ENCODE data around the gene ATXN2.
"Not testable (repeated sequence)": the region's sequence is repeated elsewhere in the genome, so short reads cannot be mapped to it uniquely, and the experiment has no call there.

Gene ATXN2

GRCh38 chr12:111596985-111597830 is 1.9 kb downstream of the ATXN2 start:
- Histone ChIP-seq H3K4me2 (ENCODE audit: low read length, poor library complexity, severe bottlenecking) (peak overlapping the region; percentile 91), H4K91ac (ENCODE audit: low read length) (peak overlapping the region; percentile 3), H2BK12ac (ENCODE audit: low read length in 2 of 2) (peak overlapping the region in 1 of 2 experiments; percentile 15), H2BK15ac (ENCODE audit: low read depth, poor library complexity, severe bottlenecking) (no peak overlapping the region), H2BK120ac (ENCODE audit: low read depth, low read length) (peak overlapping the region; percentile 96), H2AFZ (ENCODE audit: low read depth, low read length) (no peak overlapping the region), H4K8ac (ENCODE audit: low read length) (no peak overlapping the region), H3K36me3 (ENCODE audit: control insufficient read depth in 1 of 2, insufficient read depth in 2 of 2, low read depth in 1 of 2, low read length in 2 of 2) (no peaks in the 10 kb centered on the region), H2AK5ac (ENCODE audit: low read length, severe bottlenecking) (no peak overlapping the region), H3K14ac (ENCODE audit: low read length in 2 of 2) (peak overlapping the region; percentile 43 to 91), H3K4ac (ENCODE audit: low read depth in 1 of 2, low read length in 2 of 2) (peak overlapping the region; percentile 96), H3K9ac (ENCODE audit: low read length) (peak overlapping the region; percentile 98), H3K79me1 (replicated peaks; ENCODE audit: low read length, poor library complexity, severe bottlenecking) (peaks cover 9% of the 10 kb centered on the region), H3K27me3 (ENCODE audit: control insufficient read depth in 1 of 2, insufficient read depth in 1 of 2, low read length in 2 of 2) (no peaks in the 10 kb centered on the region), H3K9me3 (ENCODE audit: control insufficient read depth, low read length) (no peaks in the 10 kb centered on the region), H2BK5ac (ENCODE audit: low read depth, low read length, poor library complexity, severe bottlenecking) (no peak overlapping the region), H3K4me1 (ENCODE audit: control insufficient read depth, insufficient read depth, low read depth, low read length) (peaks cover 10% of the 10 kb centered on the region), H3K23ac (ENCODE audit: low read length in 2 of 2) (peak overlapping the region; percentile 6 to 51), H3K27ac (ENCODE audit: low read length, poor library complexity, severe bottlenecking) (peak overlapping the region; percentile 84), H3K4me3 (ENCODE audit: insufficient read depth in 1 of 2, low read depth in 1 of 2, low read length in 2 of 2) (peak overlapping the region; percentile 96 to 100), H3K18ac (ENCODE audit: low read depth in 1 of 2, low read length in 2 of 2) (peak overlapping the region; percentile 37 to 98)
- under 1% methylated on average over 31 of the region's 33 CpGs for WGBS
- peak; percentile 74 for DNase-seq

GRCh38 chr12:111595341-111595835 is 3.7 kb downstream of the ATXN2 start:
- not testable (repeated sequence) for H3K4me2 ChIP-seq (ENCODE audit: low read length, poor library complexity, severe bottlenecking); H2AFZ ChIP-seq (ENCODE audit: low read depth, low read length); DNase-seq; H3K4ac ChIP-seq (ENCODE audit: low read depth in 1 of 2, low read length in 2 of 2); H4K91ac ChIP-seq (ENCODE audit: low read length); H2BK120ac ChIP-seq (ENCODE audit: low read depth, low read length); H3K14ac ChIP-seq (ENCODE audit: low read length in 2 of 2); H3K9me3 ChIP-seq (ENCODE audit: control insufficient read depth, low read length); H4K8ac ChIP-seq (ENCODE audit: low read length); H2AK5ac ChIP-seq (ENCODE audit: low read length, severe bottlenecking); H3K18ac ChIP-seq (ENCODE audit: low read depth in 1 of 2, low read length in 2 of 2); H3K79me1 ChIP-seq (replicated peaks; ENCODE audit: low read length, poor library complexity, severe bottlenecking); H3K36me3 ChIP-seq (ENCODE audit: control insufficient read depth in 1 of 2, insufficient read depth in 2 of 2, low read depth in 1 of 2, low read length in 2 of 2); H2BK12ac ChIP-seq (ENCODE audit: low read length in 2 of 2); H2BK5ac ChIP-seq (ENCODE audit: low read depth, low read length, poor library complexity, severe bottlenecking); H3K27me3 ChIP-seq (ENCODE audit: control insufficient read depth in 1 of 2, insufficient read depth in 1 of 2, low read length in 2 of 2); H3K4me1 ChIP-seq (ENCODE audit: control insufficient read depth, insufficient read depth, low read depth, low read length); H3K23ac ChIP-seq (ENCODE audit: low read length in 2 of 2); H3K27ac ChIP-seq (ENCODE audit: low read length, poor library complexity, severe bottlenecking); H2BK15ac ChIP-seq (ENCODE audit: low read depth, poor library complexity, severe bottlenecking)
- Histone ChIP-seq H3K9ac (ENCODE audit: low read length) (peak overlapping the region; percentile 98), H3K4me3 (ENCODE audit: insufficient read depth in 1 of 2, low read depth in 1 of 2, low read length in 2 of 2) (peak overlapping the region in 1 of 2 experiments; percentile 96)
- 97% methylated on average over 13 of the region's 15 CpGs for WGBS

- H3K14ac ChIP-seq (ENCODE audit: low read length in 2 of 2); H3K18ac ChIP-seq (ENCODE audit: low read depth in 1 of 2, low read length in 2 of 2); H3K23ac ChIP-seq (ENCODE audit: low read length in 2 of 2); H3K4me3 ChIP-seq (ENCODE audit: insufficient read depth in 1 of 2, low read depth in 1 of 2, low read length in 2 of 2); H3K9ac ChIP-seq (ENCODE audit: low read length); H3K4ac ChIP-seq (ENCODE audit: low read depth in 1 of 2, low read length in 2 of 2); H3K27ac ChIP-seq (ENCODE audit: low read length, poor library complexity, severe bottlenecking); H3K27me3 ChIP-seq (ENCODE audit: control insufficient read depth in 1 of 2, insufficient read depth in 1 of 2, low read length in 2 of 2); H3K79me1 ChIP-seq (replicated peaks; ENCODE audit: low read length, poor library complexity, severe bottlenecking); H4K91ac ChIP-seq (ENCODE audit: low read length); H3K4me2 ChIP-seq (ENCODE audit: low read length, poor library complexity, severe bottlenecking); H2BK12ac ChIP-seq (ENCODE audit: low read length in 2 of 2); H2AFZ ChIP-seq (ENCODE audit: low read depth, low read length); H3K9me3 ChIP-seq (ENCODE audit: control insufficient read depth, low read length); H2AK5ac ChIP-seq (ENCODE audit: low read length, severe bottlenecking); H3K4me1 ChIP-seq (ENCODE audit: control insufficient read depth, insufficient read depth, low read depth, low read length); H2BK5ac ChIP-seq (ENCODE audit: low read depth, low read length, poor library complexity, severe bottlenecking); DNase-seq; H3K36me3 ChIP-seq (ENCODE audit: control insufficient read depth in 1 of 2, insufficient read depth in 2 of 2, low read depth in 1 of 2, low read length in 2 of 2); H2BK120ac ChIP-seq (ENCODE audit: low read depth, low read length); H4K8ac ChIP-seq (ENCODE audit: low read length); H2BK15ac ChIP-seq (ENCODE audit: low read depth, poor library complexity, severe bottlenecking): not testable (repeated sequence)
- WGBS: 97% methylated on average over 6 of the region's 6 CpGs
Observed at GRCh38 chr12:111591399-111592010, 7.6 kb downstream of the ATXN2 start.

DNA sequence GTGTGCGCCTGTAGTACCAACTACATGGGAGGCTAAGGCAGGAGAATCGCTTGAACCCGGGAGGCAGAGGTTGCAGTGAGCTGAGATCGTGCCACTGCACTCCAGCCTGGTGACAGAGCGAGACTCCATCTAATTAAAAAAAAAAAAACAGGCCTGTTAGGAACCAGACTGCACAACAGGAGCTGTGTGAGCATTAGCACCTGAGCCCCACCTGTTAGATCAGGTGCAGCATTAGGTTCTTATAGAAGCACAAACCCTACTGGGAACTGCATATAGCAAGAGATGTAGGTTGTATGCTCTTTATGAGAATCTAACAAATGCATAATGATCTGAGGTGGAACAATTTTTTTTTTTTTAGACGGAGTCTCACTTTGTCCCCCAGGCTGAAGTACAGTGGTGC is 8.6 kb downstream of the ATXN2 start:
- Histone ChIP-seq H3K4me3 (ENCODE audit: insufficient read depth in 1 of 2, low read depth in 1 of 2, low read length in 2 of 2) (no peak overlapping the region), H3K4me2 (ENCODE audit: low read length, poor library complexity, severe bottlenecking) (no peak overlapping the region), H4K91ac (ENCODE audit: low read length) (no peak overlapping the region), H3K14ac (ENCODE audit: low read length in 2 of 2) (no peak overlapping the region), H3K27me3 (ENCODE audit: control insufficient read depth in 1 of 2, insufficient read depth in 1 of 2, low read length in 2 of 2) (no peaks in the 10 kb centered on the region), H3K4ac (ENCODE audit: low read depth in 1 of 2, low read length in 2 of 2) (no peak overlapping the region), H3K9me3 (ENCODE audit: control insufficient read depth, low read length) (no peaks in the 10 kb centered on the region), H2AK5ac (ENCODE audit: low read length, severe bottlenecking) (no peak overlapping the region), H3K23ac (ENCODE audit: low read length in 2 of 2) (no peak overlapping the region), H3K36me3 (ENCODE audit: control insufficient read depth in 1 of 2, insufficient read depth in 2 of 2, low read depth in 1 of 2, low read length in 2 of 2) (peaks cover 0 to 3% of the 10 kb centered on the region in 2 experiments), H2BK15ac (ENCODE audit: low read depth, poor library complexity, severe bottlenecking) (no peak overlapping the region), H3K79me1 (replicated peaks; ENCODE audit: low read length, poor library complexity, severe bottlenecking) (no peaks in the 10 kb centered on the region), H2BK120ac (ENCODE audit: low read depth, low read length) (no peak overlapping the region), H3K18ac (ENCODE audit: low read depth in 1 of 2, low read length in 2 of 2) (no peak overlapping the region), H3K9ac (ENCODE audit: low read length) (no peak overlapping the region), H2BK12ac (ENCODE audit: low read length in 2 of 2) (no peak overlapping the region), H3K4me1 (ENCODE audit: control insufficient read depth, insufficient read depth, low read depth, low read length) (peaks cover 5% of the 10 kb centered on the region), H2BK5ac (ENCODE audit: low read depth, low read length, poor library complexity, severe bottlenecking) (no peak overlapping the region), H2AFZ (ENCODE audit: low read depth, low read length) (no peak overlapping the region), H3K27ac (ENCODE audit: low read length, poor library complexity, severe bottlenecking) (no peak overlapping the region), H4K8ac (ENCODE audit: low read length) (no peak overlapping the region)
- no peak for DNase-seq
- WGBS: 97% methylated on average over 6 of the region's 6 CpGs

Measured in mesenchymal stem cell (in vitro differentiated cells and primary cell).